Neural progenitor cell (in vitro differentiated cells): ENCODE data around the gene ALG12. TPM values are rescaled to one million over a fixed set of nuclear protein-coding genes. Genes with fewer than 3 reads are reported as not detected.
"Not testable (repeated sequence)": the region's sequence is repeated elsewhere in the genome, so short reads cannot be mapped to it uniquely, and the experiment has no call there.

ENCODE experiments used
- DNase-seq: peaks from one replicate; pipeline ENCODE4 v3.0.0-alpha.2; 2016; ENCODE audit warnings: low spot score
- H2AFZ ChIP-seq: fragments of 200-600 bp; sonication (generic); replicated peaks from 2 replicates; pipeline ENCODE4 v1.6.1; 2016; ENCODE audit warnings: antibody characterized with exemption
- H3F3A ChIP-seq: fragments of 200-600 bp; sonication (generic); 2 replicates; pipeline ENCODE4 v1.6.1; 2016; ENCODE audit warnings: antibody characterized with exemption, low read depth
- H3K27ac ChIP-seq: fragments of 200-600 bp; sonication (generic); 2 replicates; pipeline ENCODE4 v1.5.1; 2016; ENCODE audit warnings: mild to moderate bottlenecking
- H3K27me3 ChIP-seq: fragments of 200-600 bp; sonication (generic); 2 replicates; pipeline ENCODE4 v1.6.1; 2016; ENCODE audit warnings: mild to moderate bottlenecking, moderate library complexity
- H3K36me3 ChIP-seq: fragments of 200-600 bp; sonication (generic); 2 replicates; pipeline ENCODE4 v1.5.1; 2016
- H3K4me1 ChIP-seq: fragments of 200-600 bp; sonication (generic); 2 replicates; pipeline ENCODE4 v1.6.1; 2016; ENCODE audit warnings: mixed run types
- H3K4me2 ChIP-seq: fragments of 200-600 bp; sonication (generic); 2 replicates; pipeline ENCODE4 v1.6.1; 2016
- H3K4me3 ChIP-seq: fragments of 200-600 bp; sonication (generic); 2 replicates; pipeline ENCODE4 v1.5.1; 2016
- H3K79me2 ChIP-seq: fragments of 200-600 bp; sonication (generic); 2 replicates; pipeline ENCODE4 v1.6.1; 2016; ENCODE audit warnings: low read depth
- H3K9ac ChIP-seq: fragments of 200-600 bp; sonication (generic); 2 replicates; pipeline ENCODE4 v1.6.1; 2016
- H3K9me3 ChIP-seq: fragments of 200-600 bp; sonication (generic); 2 replicates; pipeline ENCODE4 v1.5.1; 2016; ENCODE audit warnings: low read depth
- H4K20me1 ChIP-seq: fragments of 200-600 bp; sonication (generic); 2 replicates; pipeline ENCODE4 v1.6.1; 2016; ENCODE audit warnings: low read depth
- H3K27ac Mint-ChIP-seq: 3 replicates; pipeline ENCODE4 v1.8.0; 2021; ENCODE audit warnings: mixed read lengths
- H3K27me3 Mint-ChIP-seq: 2 replicates; pipeline ENCODE4 v1.8.0; 2022; ENCODE audit warnings: low read depth, mild to moderate bottlenecking, inconsistent platforms, moderate library complexity, mixed read lengths; ENCODE audit not compliant: insufficient read depth
- H3K36me3 Mint-ChIP-seq: 3 replicates; pipeline ENCODE4 v1.8.0; 2021; ENCODE audit warnings: mixed read lengths
- H3K4me1 Mint-ChIP-seq: 3 replicates; pipeline ENCODE4 v1.8.0; 2021; ENCODE audit warnings: mixed read lengths
- H3K4me3 Mint-ChIP-seq: 3 replicates; pipeline ENCODE4 v1.8.0; 2021; ENCODE audit warnings: mild to moderate bottlenecking, moderate library complexity, mixed read lengths
- H3K9me3 Mint-ChIP-seq: 3 replicates; pipeline ENCODE4 v1.8.0; 2020; ENCODE audit warnings: mixed read lengths
- EZH2 ChIP-seq: fragments of 200-600 bp; sonication (generic); IDR thresholded peaks from 2 replicates; pipeline ENCODE4 v1.6.1; 2017; ENCODE audit warnings: antibody characterized with exemption, mild to moderate bottlenecking, moderate library complexity
- EZH2phosphoT487 ChIP-seq: fragments of 200-600 bp; sonication (generic); IDR thresholded peaks from 2 replicates; pipeline ENCODE4 v1.6.1; 2017; ENCODE audit warnings: antibody characterized with exemption
- microRNA-seq: library from miRNA; unstranded; fragments of <30 nt; microRNA quantifications from one replicate; pipeline ENCODE4, GENCODE V29; 2016
- small RNA-seq: library from RNA; depleted of rRNA; stranded (forward); fragments of <200 nt; gene quantifications from one replicate; pipeline ENCODE3, GENCODE V24; 2015
- total RNA-seq: library from RNA; depleted of rRNA; stranded (reverse); fragments of >200 nt; gene quantifications from 2 replicates; pipeline ENCODE4 v1.2.3, GENCODE V29; 2015; ENCODE audit warnings: low replicate concordance
- TF ChIP-seq, protein P1 (sequence below): fragments of 200-600 bp; sonication (generic); IDR thresholded peaks from 2 replicates; pipeline ENCODE4 v1.5.1; 2017; ENCODE audit warnings: antibody characterized with exemption, mild to moderate bottlenecking

ALG12 gene
- total RNA-seq, 1 donor from 2014 or later, result 4.9 TPM

DNA sequence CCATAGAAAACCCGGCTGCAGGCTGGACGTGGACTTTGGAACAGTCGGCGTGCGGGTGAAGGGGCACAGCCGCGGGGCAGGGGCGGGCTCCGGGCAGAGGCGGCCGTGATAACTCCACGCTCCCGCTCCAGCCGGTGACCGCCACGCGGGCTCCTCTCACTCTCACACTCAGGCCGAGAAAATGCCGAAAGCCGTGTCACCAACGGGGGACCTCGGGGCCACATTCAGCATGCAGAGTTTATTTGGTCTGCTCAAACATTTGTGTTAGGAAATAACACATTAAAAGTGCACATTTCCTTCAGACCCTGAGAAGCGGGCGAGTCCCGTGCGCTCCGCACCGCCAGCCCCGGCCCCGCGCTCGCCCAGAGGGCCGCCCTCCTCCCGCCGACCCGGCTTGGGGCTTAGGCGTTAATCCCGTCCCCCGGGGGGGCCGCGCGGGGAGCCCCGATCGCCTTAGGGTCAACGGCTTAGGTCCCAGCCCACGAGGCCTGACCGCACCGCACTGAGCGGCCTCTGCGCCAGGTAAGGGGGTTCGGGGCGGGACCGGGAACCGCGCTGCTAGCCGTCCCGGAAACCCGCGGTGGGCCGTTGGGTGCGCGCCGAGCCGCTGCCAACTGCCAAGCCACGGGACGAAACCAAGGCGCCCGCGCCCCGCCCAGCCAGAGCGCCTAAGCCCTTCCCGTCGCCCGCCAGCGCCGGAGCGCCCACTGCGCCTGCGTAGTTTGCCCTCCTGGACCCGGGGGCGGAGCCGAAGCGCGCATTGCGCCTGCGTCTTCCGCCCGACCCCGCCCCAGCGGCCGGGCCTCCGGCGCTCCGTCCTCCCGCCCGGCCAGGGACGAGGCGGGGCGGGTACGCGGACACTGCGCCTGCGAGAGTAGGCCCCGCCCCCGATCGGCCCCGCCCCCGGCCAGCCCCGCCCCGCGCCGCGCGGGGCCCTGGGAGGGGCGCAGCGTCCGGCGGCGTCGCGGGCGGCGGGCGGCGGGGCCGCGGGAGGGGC lies 65.0 kb downstream of the ALG12 start, which contains the start of gene ZBED4:
ZBED4 (plus strand) TSS at position 947 of the 997 bp plus-strand sequence. CDS start 29,819 bp downstream, outside the sequence.
- Histone ChIP-seq H3K9me3 (no peaks in the 10 kb centered on the region), H3K27ac (no peak within 1 kb of the TSS), H3F3A (peaks cover 12% of the 10 kb centered on the region), H3K4me3 (peak within 1 kb of the TSS; percentile 72), H3K27me3 (peaks cover 49% of the 10 kb centered on the region), H4K20me1 (peaks cover 59% of the 10 kb centered on the region), H3K79me2 (peaks cover 41% of the 10 kb centered on the region), H3K4me2 (peak within 1 kb of the TSS; percentile 92), H2AFZ (peak within 1 kb of the TSS; percentile 82), H3K36me3 (no peaks in the 10 kb centered on the region), H3K9ac (peak within 1 kb of the TSS; percentile 25), H3K4me1 (peaks cover 32% of the 10 kb centered on the region)
- H3K27ac Mint-ChIP-seq, result peak within 1 kb of the TSS; percentile 99
- H3K9me3 Mint-ChIP-seq, result no peaks in the 10 kb centered on the region
- peaks cover under 1% of the 10 kb centered on the region for H3K36me3 Mint-ChIP-seq
- TF ChIP-seq, protein P1, sequence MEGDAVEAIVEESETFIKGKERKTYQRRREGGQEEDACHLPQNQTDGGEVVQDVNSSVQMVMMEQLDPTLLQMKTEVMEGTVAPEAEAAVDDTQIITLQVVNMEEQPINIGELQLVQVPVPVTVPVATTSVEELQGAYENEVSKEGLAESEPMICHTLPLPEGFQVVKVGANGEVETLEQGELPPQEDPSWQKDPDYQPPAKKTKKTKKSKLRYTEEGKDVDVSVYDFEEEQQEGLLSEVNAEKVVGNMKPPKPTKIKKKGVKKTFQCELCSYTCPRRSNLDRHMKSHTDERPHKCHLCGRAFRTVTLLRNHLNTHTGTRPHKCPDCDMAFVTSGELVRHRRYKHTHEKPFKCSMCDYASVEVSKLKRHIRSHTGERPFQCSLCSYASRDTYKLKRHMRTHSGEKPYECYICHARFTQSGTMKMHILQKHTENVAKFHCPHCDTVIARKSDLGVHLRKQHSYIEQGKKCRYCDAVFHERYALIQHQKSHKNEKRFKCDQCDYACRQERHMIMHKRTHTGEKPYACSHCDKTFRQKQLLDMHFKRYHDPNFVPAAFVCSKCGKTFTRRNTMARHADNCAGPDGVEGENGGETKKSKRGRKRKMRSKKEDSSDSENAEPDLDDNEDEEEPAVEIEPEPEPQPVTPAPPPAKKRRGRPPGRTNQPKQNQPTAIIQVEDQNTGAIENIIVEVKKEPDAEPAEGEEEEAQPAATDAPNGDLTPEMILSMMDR, result no peak
- peak; percentile 70 for TF ChIP-seq EZH2phosphoT487
- TF ChIP-seq EZH2, result peak; percentile 76
- peak; percentile 99 for DNase-seq
- H3K4me1 Mint-ChIP-seq, result peaks cover 21% of the 10 kb centered on the region
- peaks cover 38% of the 10 kb centered on the region for H3K27me3 Mint-ChIP-seq
- H3K4me3 Mint-ChIP-seq, result peak within 1 kb of the TSS; percentile 99

DNA sequence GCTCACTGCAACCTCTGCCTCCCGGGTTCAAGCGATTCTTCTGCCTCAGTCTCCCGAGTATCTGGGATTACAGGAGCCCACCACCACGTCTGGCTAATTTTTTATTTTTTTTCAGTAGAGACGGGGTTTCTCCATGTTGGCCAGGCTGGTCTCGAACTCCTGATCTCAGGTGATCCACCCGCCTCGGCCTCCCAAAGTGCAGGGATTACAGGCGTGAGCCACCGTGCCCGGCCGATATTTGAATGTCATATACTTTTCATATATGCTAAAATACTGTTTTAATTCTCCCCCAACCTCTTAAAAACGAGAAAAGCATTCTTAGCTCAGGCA lies 65.7 kb downstream of the ALG12 start:
- not testable (repeated sequence) for H3K27ac ChIP-seq

DNA sequence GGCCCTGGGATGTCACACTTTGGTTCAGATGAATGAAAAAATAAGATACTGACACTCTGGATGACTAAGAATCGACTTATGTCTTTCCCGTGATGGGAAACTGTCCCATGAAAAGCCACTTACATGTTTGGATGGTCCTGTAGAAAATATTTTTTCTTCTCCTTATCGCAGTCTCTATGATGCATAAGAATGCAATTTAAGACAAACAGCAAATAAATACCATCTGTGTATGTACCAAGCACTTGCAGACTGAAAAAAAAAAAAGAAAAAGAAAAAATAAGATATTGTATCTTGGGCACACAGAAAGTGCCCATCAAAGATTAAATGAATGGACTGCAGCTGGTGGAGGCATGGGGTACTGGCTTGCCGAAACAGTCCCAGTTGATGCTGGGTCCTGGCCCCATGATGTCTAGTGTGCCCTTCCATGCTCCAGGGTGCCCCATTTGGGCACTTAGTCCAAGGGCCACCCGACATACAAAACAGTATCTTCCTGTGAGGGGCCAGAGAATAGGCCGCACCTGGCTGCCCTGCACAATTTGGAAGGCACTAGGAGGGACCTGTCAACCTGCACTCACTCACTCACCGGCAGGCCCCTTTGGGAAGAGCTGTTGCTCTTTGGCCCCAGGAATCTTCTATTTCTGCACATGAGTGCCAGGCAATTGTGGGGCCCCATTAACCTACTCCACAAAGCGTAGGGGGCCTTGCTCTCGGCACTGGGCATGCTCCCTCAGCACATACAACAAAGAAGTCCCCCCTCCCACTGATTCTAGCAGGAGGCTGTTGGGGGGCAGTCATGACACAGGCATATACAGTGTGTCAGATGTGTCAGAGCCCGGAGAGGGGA lies 67.1 kb downstream of the ALG12 start:
- peaks cover 33% of the 10 kb centered on the region for H3K4me1 ChIP-seq
- peaks cover 12% of the 10 kb centered on the region for H3F3A ChIP-seq
- H3K27me3 ChIP-seq, result peaks cover 70% of the 10 kb centered on the region
- H3K9me3 ChIP-seq, result no peaks in the 10 kb centered on the region
- no peak for DNase-seq
- no peak overlapping the region for H3K4me3 ChIP-seq
- Mint-ChIP-seq H3K27me3 (peaks cover 56% of the 10 kb centered on the region), H3K36me3 (no peaks in the 10 kb centered on the region), H3K4me3 (peak overlapping the region; percentile 83), H3K9me3 (peaks cover 2% of the 10 kb centered on the region), H3K4me1 (peaks cover 18% of the 10 kb centered on the region), H3K27ac (no peak overlapping the region)
- no peak overlapping the region for H2AFZ ChIP-seq
- H3K9ac ChIP-seq, result no peak overlapping the region
- no peaks in the 10 kb centered on the region for H3K36me3 ChIP-seq
- peaks cover 21% of the 10 kb centered on the region for H3K79me2 ChIP-seq
- H3K27ac ChIP-seq, result no peak overlapping the region
- H3K4me2 ChIP-seq, result no peak overlapping the region
- peaks cover 41% of the 10 kb centered on the region for H4K20me1 ChIP-seq
- TF ChIP-seq EZH2 (no peak), EZH2phosphoT487 (no peak)
- TF ChIP-seq, protein P1, result no peak

More for the DNA sequence above, 65.7 kb downstream of the ALG12 start:
- Histone ChIP-seq H3K79me2 (peaks cover 35% of the 10 kb centered on the region), H3F3A (peaks cover 12% of the 10 kb centered on the region), H4K20me1 (peaks cover 55% of the 10 kb centered on the region), H3K4me2 (peak overlapping the region; percentile 92), H3K27me3 (peaks cover 56% of the 10 kb centered on the region), H3K4me3 (peak overlapping the region; percentile 72), H3K4me1 (peaks cover 34% of the 10 kb centered on the region)
- not testable (repeated sequence) for H3K9ac ChIP-seq, H3K9me3 ChIP-seq, H3K36me3 ChIP-seq, H3K9me3 Mint-ChIP-seq, H3K27ac Mint-ChIP-seq, H2AFZ ChIP-seq, H3K36me3 Mint-ChIP-seq, DNase-seq
- Mint-ChIP-seq H3K4me1 (peaks cover 21% of the 10 kb centered on the region), H3K4me3 (peak overlapping the region; percentile 83), H3K27me3 (peaks cover 44% of the 10 kb centered on the region)

Small RNA genes within 50 kb of the gene (microRNA-seq; reads per million reads assigned to microRNA genes)
- gene MIR6821, result not detected

Small RNA genes within 50 kb of the gene (small RNA-seq; reads per million reads assigned to genes)
- gene MIR6821, result not detected

Other genes with a start within 250 kb of the ALG12 start
- 31.2 and 46.7 TPM in 2 replicates for gene BRD1, start 90.6 kb downstream of the ALG12 start, total RNA-seq
- 23.1 and 29.3 TPM in 2 replicates for gene ZBED4, start 64.6 kb downstream of the ALG12 start, total RNA-seq
- gene CRELD2, start 196 bp upstream of the ALG12 start, total RNA-seq, result 12.2 and 22.6 TPM in 2 replicates
- 15.1 and 37.2 TPM in 2 replicates for gene PIM3, start 42.3 kb upstream of the ALG12 start, total RNA-seq
- gene IL17REL, start 94.3 kb upstream of the ALG12 start, total RNA-seq, result 0.15 TPM in 1 of 2 replicates, not detected in the other
- gene TTLL8, start 139.9 kb upstream of the ALG12 start, total RNA-seq, result not detected in 2 replicates
- gene MLC1, start 167.0 kb upstream of the ALG12 start, total RNA-seq, result not detected in 2 replicates
- 0.99 TPM in 1 of 2 replicates, not detected in the other for gene MOV10L1, start 171.6 kb upstream of the ALG12 start, total RNA-seq